NK-92 treated with Interleukin-12 subunit alpha and Interleukin-12 subunit beta, amount 100 ng/mL, for 24 hours (cell line): Measurements from ENCODE around the gene SNX7.

Experiments used
- DNase-seq: peaks from one replicate; lab custom pipeline; 2025; lab: John Stamatoyannopoulos, UW

Gene SNX7

GRCh38 chr1:98661544-98662355 lies at the start of gene SNX7:
Gene SNX7 (plus strand): TSS chr1:98661721. CDS start chr1:98661732, 11 bp downstream.
- no peak for DNase-seq

GRCh38 chr1:98637316-98637715 lies 24.2 kb upstream of the SNX7 start:
- DNase-seq, result no peak

GRCh38 chr1:98638185-98638584 lies 23.3 kb upstream of the SNX7 start:
- no peak for DNase-seq

GRCh38 chr1:98644510-98644909 lies 17.0 kb upstream of the SNX7 start:
- DNase-seq, result no peak

- DNase-seq, result no peak
Observed at GRCh38 chr1:98651116-98651632, 10.3 kb upstream of the SNX7 start.

GRCh38 chr1:98653123-98653522 lies 8.4 kb upstream of the SNX7 start:
- no peak for DNase-seq

- DNase-seq, result no peak
Observed at GRCh38 chr1:98659879-98660278, 1.6 kb upstream of the SNX7 start.

- DNase-seq, result no peak
Observed at GRCh38 chr1:98660940-98661543, 479 bp upstream of the SNX7 start.

GRCh38 chr1:98662356-98662670 lies 792 bp downstream of the SNX7 start:
- DNase-seq, result no peak

GRCh38 chr1:98668733-98669132 lies 7.2 kb downstream of the SNX7 start:
- DNase-seq, result no peak

GRCh38 chr1:98669355-98670296 lies 8.1 kb downstream of the SNX7 start:
- no peak for DNase-seq

- no peak for DNase-seq
Observed at GRCh38 chr1:98672189-98672588, 10.7 kb downstream of the SNX7 start.

- no peak for DNase-seq
Observed at GRCh38 chr1:98674075-98674781, 12.7 kb downstream of the SNX7 start.

- DNase-seq, result no peak
Observed at GRCh38 chr1:98675282-98675681, 13.8 kb downstream of the SNX7 start.

GRCh38 chr1:98677288-98677687 lies 15.8 kb downstream of the SNX7 start:
- no peak for DNase-seq

GRCh38 chr1:98681812-98682211 lies 20.3 kb downstream of the SNX7 start:
- DNase-seq, result no peak

- no peak for DNase-seq
Observed at GRCh38 chr1:98688110-98688739, 26.7 kb downstream of the SNX7 start.

GRCh38 chr1:98690576-98690975 lies 29.1 kb downstream of the SNX7 start:
- DNase-seq, result no peak

- no peak for DNase-seq
Observed at GRCh38 chr1:98692482-98692881, 31.0 kb downstream of the SNX7 start.

GRCh38 chr1:98693385-98693784 lies 31.9 kb downstream of the SNX7 start:
- DNase-seq, result no peak

GRCh38 chr1:98696077-98696476 lies 34.6 kb downstream of the SNX7 start:
- DNase-seq, result no peak
